ENCODE results near the gene ZNF512. TPM values are rescaled to one million over a fixed set of nuclear protein-coding genes. Genes with fewer than 3 reads are reported as not detected.

ZNF512 gene
- polyA plus RNA-seq, 2 of the 4 experiments (the other 2 are of a cell fraction): 25.3 to 55.4 TPM

DNA sequence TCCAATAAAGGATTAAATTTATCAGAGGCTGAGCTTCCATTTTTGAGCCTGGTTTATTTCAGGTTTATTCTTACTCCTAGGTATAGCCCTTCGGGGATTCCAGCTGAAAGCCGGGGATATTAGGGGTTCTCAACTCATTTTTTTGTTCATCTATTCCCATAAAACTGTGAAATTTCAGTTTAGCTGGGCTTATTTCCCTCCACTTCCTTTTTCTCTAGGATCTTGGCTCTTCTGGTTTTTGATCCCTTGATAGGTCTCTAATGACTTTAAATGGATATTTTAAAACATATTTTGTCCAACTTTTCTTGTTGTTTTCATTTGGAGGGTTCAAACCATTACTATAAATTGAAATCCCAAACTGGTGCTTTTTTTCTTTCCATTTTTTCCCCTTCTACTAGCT lies 23.6 kb upstream of the ZNF512 start:
- FAIRE-seq (no peak), ATAC-seq (no peak), DNase-seq (ENCODE audit: low read depth in 1 of 2, low spot score in 1 of 2) (no peak)
- peaks cover 9% of the 10 kb centered on the region; the same call in 2 of the 3 replicates for H3K9me3 ChIP-seq
- POLR2A ChIA-PET: interaction anchor here (0.5 to 1.2 kb wide), 3 partner anchors 11 to 30 kb away, joined by 3 to 5 read pairs (median 3); partner anchors contain the start of gene ZNF512
- H3K4me1 ChIP-seq: no peaks in the 10 kb centered on the region
- H3K4me3 ChIP-seq: no peak overlapping the region
- TF ChIP-seq HOXB13 (CRISPR knock-in tag; IDR thresholded peaks at IDR 0.05; ENCODE audit: low read depth): no peak
- TF ChIP-seq MAFK (IDR thresholded peaks at IDR 0.05; ENCODE audit: partially characterized antibody): no peak
- TF ChIP-seq, protein P1, sequence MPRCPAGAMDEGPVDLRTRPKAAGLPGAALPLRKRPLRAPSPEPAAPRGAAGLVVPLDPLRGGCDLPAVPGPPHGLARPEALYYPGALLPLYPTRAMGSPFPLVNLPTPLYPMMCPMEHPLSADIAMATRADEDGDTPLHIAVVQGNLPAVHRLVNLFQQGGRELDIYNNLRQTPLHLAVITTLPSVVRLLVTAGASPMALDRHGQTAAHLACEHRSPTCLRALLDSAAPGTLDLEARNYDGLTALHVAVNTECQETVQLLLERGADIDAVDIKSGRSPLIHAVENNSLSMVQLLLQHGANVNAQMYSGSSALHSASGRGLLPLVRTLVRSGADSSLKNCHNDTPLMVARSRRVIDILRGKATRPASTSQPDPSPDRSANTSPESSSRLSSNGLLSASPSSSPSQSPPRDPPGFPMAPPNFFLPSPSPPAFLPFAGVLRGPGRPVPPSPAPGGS (IDR thresholded peaks at IDR 0.05): no peak
- no peak for TF ChIP-seq CHD2 (IDR thresholded peaks at IDR 0.05; ENCODE audit: low read length, partially characterized antibody)
- TF ChIP-seq FOSB (CRISPR knock-in tag; IDR thresholded peaks at IDR 0.05): no peak
- no peak for TF ChIP-seq SREBF2 (IDR thresholded peaks at IDR 0.05)
- TF ChIP-seq, protein P2, sequence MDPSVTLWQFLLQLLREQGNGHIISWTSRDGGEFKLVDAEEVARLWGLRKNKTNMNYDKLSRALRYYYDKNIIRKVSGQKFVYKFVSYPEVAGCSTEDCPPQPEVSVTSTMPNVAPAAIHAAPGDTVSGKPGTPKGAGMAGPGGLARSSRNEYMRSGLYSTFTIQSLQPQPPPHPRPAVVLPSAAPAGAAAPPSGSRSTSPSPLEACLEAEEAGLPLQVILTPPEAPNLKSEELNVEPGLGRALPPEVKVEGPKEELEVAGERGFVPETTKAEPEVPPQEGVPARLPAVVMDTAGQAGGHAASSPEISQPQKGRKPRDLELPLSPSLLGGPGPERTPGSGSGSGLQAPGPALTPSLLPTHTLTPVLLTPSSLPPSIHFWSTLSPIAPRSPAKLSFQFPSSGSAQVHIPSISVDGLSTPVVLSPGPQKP (IDR thresholded peaks at IDR 0.05; ENCODE audit: low read depth, low read length): no peak
- TF ChIP-seq HDAC2 (IDR thresholded peaks at IDR 0.05): no peak
- TF ChIP-seq, protein P3, sequence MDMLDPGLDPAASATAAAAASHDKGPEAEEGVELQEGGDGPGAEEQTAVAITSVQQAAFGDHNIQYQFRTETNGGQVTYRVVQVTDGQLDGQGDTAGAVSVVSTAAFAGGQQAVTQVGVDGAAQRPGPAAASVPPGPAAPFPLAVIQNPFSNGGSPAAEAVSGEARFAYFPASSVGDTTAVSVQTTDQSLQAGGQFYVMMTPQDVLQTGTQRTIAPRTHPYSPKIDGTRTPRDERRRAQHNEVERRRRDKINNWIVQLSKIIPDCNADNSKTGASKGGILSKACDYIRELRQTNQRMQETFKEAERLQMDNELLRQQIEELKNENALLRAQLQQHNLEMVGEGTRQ (IDR thresholded peaks at IDR 0.05): no peak
- no peak for TF ChIP-seq REST (IDR thresholded peaks at IDR 0.05)
- H3K27ac ChIP-seq: no peak overlapping the region
- WGBS (ENCODE audit: missing lambda C conversion rate): 61% methylated on average over 2 of the region's 2 CpGs
- CTCF ChIA-PET: interaction anchor here (0.6 to 0.9 kb wide), 2 partner anchors 23 to 219 kb away, joined by 3 read pairs; no protein-coding TSS in a partner anchor
- no peak overlapping the region for H3K4me2 ChIP-seq

DNA sequence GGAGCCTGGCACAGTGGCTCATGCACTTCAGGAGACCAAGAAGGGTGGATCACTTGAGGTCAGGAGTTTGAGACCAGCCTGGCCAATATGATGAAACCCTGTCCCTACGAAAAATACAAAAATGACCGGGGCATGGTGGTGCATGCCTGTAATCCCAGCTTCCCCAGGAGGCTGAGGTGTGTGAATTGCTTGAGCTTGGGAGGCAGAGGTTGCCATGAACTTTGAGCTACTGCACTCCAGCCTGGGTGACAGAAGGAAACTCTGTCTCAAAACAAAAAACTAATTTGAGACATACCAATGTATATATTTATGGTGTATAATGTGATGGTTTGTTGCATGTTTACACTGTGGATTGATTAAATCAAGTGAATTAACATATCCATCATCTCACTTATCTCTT lies 21.8 kb upstream of the ZNF512 start:
- H3K27ac ChIP-seq: no peak overlapping the region
- H3K4me3 ChIP-seq: no peak overlapping the region
- ATAC-seq (no peak), FAIRE-seq (no peak), DNase-seq (ENCODE audit: low read depth in 1 of 2, low spot score in 1 of 2) (no peak)
- H3K9me3 ChIP-seq: no peaks in the 10 kb centered on the region; the same call in 2 of the 3 replicates
- no peak for TF ChIP-seq FOSB (CRISPR knock-in tag; IDR thresholded peaks at IDR 0.05)
- TF ChIP-seq TP53 (CRISPR knock-in tag; IDR thresholded peaks at IDR 0.05): no peak
- no peak for TF ChIP-seq RCOR1 (IDR thresholded peaks at IDR 0.05; ENCODE audit: low read depth, low read length)
- TF ChIP-seq ATOH8 (CRISPR knock-in tag; IDR thresholded peaks at IDR 0.05; ENCODE audit: low read depth): no peak
- TF ChIP-seq CBX2 (IDR thresholded peaks at IDR 0.05; ENCODE audit: borderline replicate concordance, low read depth): no peak
- no peak for TF ChIP-seq RAD21 (conservative IDR thresholded peaks at IDR 0.05 in 1 of 2, IDR thresholded peaks at IDR 0.05 in 1 of 2)
- no peak for TF ChIP-seq RFX5 (IDR thresholded peaks at IDR 0.05)
- TF ChIP-seq SMC3 (IDR thresholded peaks at IDR 0.05): no peak
- TF ChIP-seq, protein P1 (IDR thresholded peaks at IDR 0.05): no peak
- TF ChIP-seq, protein P3 (IDR thresholded peaks at IDR 0.05): no peak
- no peak for TF ChIP-seq CEBPB (IDR thresholded peaks at IDR 0.05)
- no peak for TF ChIP-seq MAFK (IDR thresholded peaks at IDR 0.05; ENCODE audit: partially characterized antibody)
- TF ChIP-seq BHLHE40 (IDR thresholded peaks at IDR 0.05; ENCODE audit: low read depth, low read length): no peak
- no peak for TF ChIP-seq REST (IDR thresholded peaks at IDR 0.05)
- no peak for TF ChIP-seq NPAS2 (CRISPR knock-in tag; IDR thresholded peaks at IDR 0.05; ENCODE audit: borderline replicate concordance)
- 37% methylated on average over 2 of the region's 2 CpGs for WGBS (ENCODE audit: missing lambda C conversion rate)
- no peak overlapping the region for H3K4me2 ChIP-seq
- POLR2A ChIA-PET: no interaction called here
- H3K4me1 ChIP-seq: no peaks in the 10 kb centered on the region
- CTCF ChIA-PET: interaction anchor here (1.1 to 1.4 kb wide), 2 partner anchors 10 to 23 kb away, joined by 3 read pairs; no protein-coding TSS in a partner anchor
